ENCODE measurements around the gene ZNF827. TPM values are rescaled to one million over a fixed set of nuclear protein-coding genes. Genes with fewer than 3 reads are reported as not detected.
A peak's percentile ranks its signal among the peaks of the same experiment; 100 is the strongest.

The ZNF827 gene
- total and polyA plus RNA-seq, 2 experiments from 2014 or later = 7.8 to 17.5 TPM

- no peak overlapping the region for H3K4me3 ChIP-seq
- no peaks in the 10 kb centered on the region for H3K9me3 ChIP-seq (ENCODE audit: low read depth)
- TF ChIP-seq EZH2phosphoT487 (IDR thresholded peaks at IDR 0.05; ENCODE audit: low read depth, severe bottlenecking, unreplicated experiment) = no peak
- TF ChIP-seq CTCF (IDR thresholded peaks at IDR 0.05; ENCODE audit: poor library complexity) = no peak
- TF ChIP-seq EZH2 (IDR thresholded peaks at IDR 0.05; ENCODE audit: borderline replicate concordance) = no peak
- no peak for DNase-seq (ENCODE audit: low spot score)
- no peaks in the 10 kb centered on the region for H3K36me3 ChIP-seq (replicated peaks; ENCODE audit: insufficient read depth, low read depth)
- no peaks in the 10 kb centered on the region for H3K9me2 ChIP-seq (replicated peaks; ENCODE audit: insufficient read depth)
- no peaks in the 10 kb centered on the region for H3K79me2 ChIP-seq
- H3K27me3 ChIP-seq = no peaks in the 10 kb centered on the region
- WGBS (ENCODE audit: low lambda C conversion rate, missing lambda C conversion rate) = 66% methylated on average over 2 of the region's 2 CpGs
- H3K27ac ChIP-seq = no peak overlapping the region
- no peak overlapping the region for H3K4me2 ChIP-seq
- H3K4me1 ChIP-seq (ENCODE audit: insufficient read depth) = no peaks in the 10 kb centered on the region
- H4K20me1 ChIP-seq (ENCODE audit: insufficient read depth, poor library complexity, severe bottlenecking) = no peaks in the 10 kb centered on the region
- H2AFZ ChIP-seq = no peak overlapping the region
Measured at GRCh38 chr4:145743641-145744040, 195.0 kb downstream of the ZNF827 start.

- no peak overlapping the region for H3K4me3 ChIP-seq
- WGBS (ENCODE audit: low lambda C conversion rate, missing lambda C conversion rate) = 41% methylated on average over 2 of the region's 2 CpGs
- no peaks in the 10 kb centered on the region for H4K20me1 ChIP-seq (ENCODE audit: insufficient read depth, poor library complexity, severe bottlenecking)
- H3K36me3 ChIP-seq (replicated peaks; ENCODE audit: insufficient read depth, low read depth) = no peaks in the 10 kb centered on the region
- TF ChIP-seq EZH2phosphoT487 (IDR thresholded peaks at IDR 0.05; ENCODE audit: low read depth, severe bottlenecking, unreplicated experiment) (no peak), EZH2 (IDR thresholded peaks at IDR 0.05; ENCODE audit: borderline replicate concordance) (no peak), CTCF (IDR thresholded peaks at IDR 0.05; ENCODE audit: poor library complexity) (no peak)
- no peak for DNase-seq (ENCODE audit: low spot score)
- no peaks in the 10 kb centered on the region for H3K27me3 ChIP-seq
- H3K4me1 ChIP-seq (ENCODE audit: insufficient read depth) = peaks cover 1% of the 10 kb centered on the region
- no peak overlapping the region for H3K4me2 ChIP-seq
- H3K9me2 ChIP-seq (replicated peaks; ENCODE audit: insufficient read depth) = no peaks in the 10 kb centered on the region
- no peaks in the 10 kb centered on the region for H3K79me2 ChIP-seq
- H2AFZ ChIP-seq = no peak overlapping the region
- no peak overlapping the region for H3K27ac ChIP-seq
- no peaks in the 10 kb centered on the region for H3K9me3 ChIP-seq (ENCODE audit: low read depth)
Measured at GRCh38 chr4:145740806-145741205, 197.8 kb downstream of the ZNF827 start.

- Histone ChIP-seq H3K9me2 (replicated peaks; ENCODE audit: insufficient read depth) (no peaks in the 10 kb centered on the region), H3K36me3 (replicated peaks; ENCODE audit: insufficient read depth, low read depth) (no peaks in the 10 kb centered on the region), H3K27me3 (no peaks in the 10 kb centered on the region), H3K9me3 (ENCODE audit: low read depth) (no peaks in the 10 kb centered on the region), H2AFZ (no peak overlapping the region), H3K79me2 (no peaks in the 10 kb centered on the region), H4K20me1 (ENCODE audit: insufficient read depth, poor library complexity, severe bottlenecking) (no peaks in the 10 kb centered on the region), H3K27ac (no peak overlapping the region), H3K4me3 (no peak overlapping the region), H3K4me2 (no peak overlapping the region), H3K4me1 (ENCODE audit: insufficient read depth) (peaks cover 11% of the 10 kb centered on the region)
- WGBS (ENCODE audit: low lambda C conversion rate, missing lambda C conversion rate) = 44% methylated on average over 5 of the region's 5 CpGs
- DNase-seq (ENCODE audit: low spot score) = peak; percentile 48
- no peak for TF ChIP-seq CTCF (IDR thresholded peaks at IDR 0.05; ENCODE audit: poor library complexity)
Measured at GRCh38 chr4:145739845-145740244, 198.8 kb downstream of the ZNF827 start.

GRCh38 chr4:145736241-145736831 is 202.3 kb downstream of the ZNF827 start:
- Histone ChIP-seq H3K27me3 (no peaks in the 10 kb centered on the region), H4K20me1 (ENCODE audit: insufficient read depth, poor library complexity, severe bottlenecking) (no peaks in the 10 kb centered on the region), H2AFZ (no peak overlapping the region), H3K9me2 (replicated peaks; ENCODE audit: insufficient read depth) (no peaks in the 10 kb centered on the region), H3K27ac (peak overlapping the region; percentile 99), H3K36me3 (replicated peaks; ENCODE audit: insufficient read depth, low read depth) (no peaks in the 10 kb centered on the region), H3K79me2 (no peaks in the 10 kb centered on the region), H3K4me1 (ENCODE audit: insufficient read depth) (peaks cover 34% of the 10 kb centered on the region), H3K4me3 (no peak overlapping the region), H3K9me3 (ENCODE audit: low read depth) (no peaks in the 10 kb centered on the region), H3K4me2 (no peak overlapping the region)
- 73% methylated on average over 9 of the region's 9 CpGs for WGBS (ENCODE audit: low lambda C conversion rate, missing lambda C conversion rate)
- TF ChIP-seq EZH2 (IDR thresholded peaks at IDR 0.05; ENCODE audit: borderline replicate concordance) = no peak
- no peak for TF ChIP-seq CTCF (IDR thresholded peaks at IDR 0.05; ENCODE audit: poor library complexity)
- no peak for TF ChIP-seq EZH2phosphoT487 (IDR thresholded peaks at IDR 0.05; ENCODE audit: low read depth, severe bottlenecking, unreplicated experiment)
- no peak for DNase-seq (ENCODE audit: low spot score)
